Endothelial cell of umbilical vein (primary cell): ENCODE measurements around the gene TMEM107. TPM values are rescaled to one million over a fixed set of nuclear protein-coding genes. Genes with fewer than 3 reads are reported as not detected.

ENCODE experiments used
- BruUV-seq: library from RNA; stranded (reverse); fragments of 400-500 nt; replicated peaks from 2 replicates; lab custom pipeline; 2021; lab: Mats Ljungman, UMichigan
- CTCF ChIA-PET: fragments of 300-600, 350-600 bp; sonication (Branson Sonifier 250); formaldehyde crosslinking; loops from one replicate; lab custom pipeline; 2021; ENCODE audit warnings: antibody characterized with exemption, inconsistent platforms; lab: Charles Lee
- POLR2A ChIA-PET: fragments of 300-600, 350-600 bp; sonication (Branson Sonifier 250); formaldehyde crosslinking; loops from one replicate; lab custom pipeline; 2021; ENCODE audit warnings: antibody characterized with exemption, inconsistent platforms; lab: Charles Lee
- DNase-seq: peaks from one replicate; pipeline ENCODE4 v3.0.0-alpha.2; 2011; ENCODE audit warnings: low read depth, low spot score
- FAIRE-seq: peaks from 2 replicates; lab custom pipeline; 2011; peaks lifted over from hg19 to GRCh38; lab: Jason Lieb, UNC
- H2AFZ ChIP-seq: 2 replicates; pipeline ENCODE4 v1.6.0; 2012; ENCODE audit warnings: low read depth, low read length, control low read depth, inconsistent platforms
- H3K27ac ChIP-seq: 2 replicates; pipeline ENCODE4 v1.5.1; 2011; ENCODE audit warnings: low read depth, mild to moderate bottlenecking, control low read depth, low read length, moderate library complexity; ENCODE audit not compliant: insufficient read depth
- H3K27me3 ChIP-seq, 2 experiments: 2 replicates each; pipeline versions ENCODE4 v1.6.0 to v1.6.1; 2011; ENCODE audit warnings: low read length in 2 of 2, mixed read lengths in 1 of 2; ENCODE audit not compliant: control insufficient read depth in 2 of 2, insufficient read depth in 2 of 2
- H3K36me3 ChIP-seq, 2 experiments: 2 replicates in 1 of 2; 3 replicates in 1 of 2; pipeline ENCODE4 v1.5.1; 2011; ENCODE audit warnings: low read length in 2 of 2, mild to moderate bottlenecking in 1 of 2, moderate library complexity in 1 of 2; ENCODE audit not compliant: control insufficient read depth in 2 of 2, insufficient read depth in 2 of 2; ENCODE audit errors: extremely low read depth in 1 of 2
- H3K4me1 ChIP-seq: 3 replicates; pipeline ENCODE4 v1.5.1; 2011; ENCODE audit warnings: mild to moderate bottlenecking, low read length; ENCODE audit not compliant: control insufficient read depth, insufficient read depth; ENCODE audit errors: extremely low read depth
- H3K4me2 ChIP-seq: 2 replicates; pipeline ENCODE4 v1.6.1; 2011; ENCODE audit warnings: low read length, control low read depth, mixed read lengths; ENCODE audit not compliant: insufficient read depth
- H3K4me3 ChIP-seq, 3 experiments: fragments of 200-600 bp in 1 of 3; sonication (generic), shearing (Covaris generic) in 1 of 3; replicated peaks in 1 of 3; 2 replicates each; pipeline ENCODE4 v1.5.1; 2011 to 2016; ENCODE audit warnings: control low read depth in 3 of 3, low read length in 3 of 3, mild to moderate bottlenecking in 2 of 3, inconsistent platforms in 1 of 3, low read depth in 1 of 3, moderate library complexity in 1 of 3; ENCODE audit not compliant: insufficient read depth in 1 of 3
- H3K79me2 ChIP-seq: 2 replicates; pipeline ENCODE4 v1.6.0; 2012; ENCODE audit warnings: low read length, inconsistent platforms; ENCODE audit not compliant: control insufficient read depth, insufficient read depth
- H3K9ac ChIP-seq: replicated peaks from 2 replicates; pipeline ENCODE3; 2011; ENCODE audit warnings: low read length, control low read depth; ENCODE audit not compliant: insufficient read depth; ENCODE audit errors: extremely low read depth
- H3K9me1 ChIP-seq: replicated peaks from 3 replicates; pipeline ENCODE4 v1.6.0; 2011; ENCODE audit warnings: mild to moderate bottlenecking, low read length; ENCODE audit not compliant: control insufficient read depth, insufficient read depth; ENCODE audit errors: extremely low read depth
- H3K9me3 ChIP-seq: replicated peaks from 2 replicates; pipeline ENCODE4 v1.5.1; 2012; ENCODE audit warnings: low read length, inconsistent platforms; ENCODE audit not compliant: control insufficient read depth, insufficient read depth
- H4K20me1 ChIP-seq: replicated peaks from 2 replicates; pipeline ENCODE3; 2011; ENCODE audit warnings: mild to moderate bottlenecking, low read length; ENCODE audit not compliant: control insufficient read depth, insufficient read depth; ENCODE audit errors: extremely low read depth
- CTCF ChIP-seq, 2 donors: IDR thresholded peaks; 1 replicate in 1 of 2; 2 replicates in 1 of 2; pipeline ENCODE4 v1.5.1; 2011; ENCODE audit warnings: low read length in 2 of 2, mild to moderate bottlenecking in 2 of 2, moderate library complexity in 2 of 2, control low read depth in 1 of 2, inconsistent platforms in 1 of 2, low read depth in 1 of 2; ENCODE audit not compliant: insufficient read depth in 1 of 2; ENCODE audit errors: extremely low read depth in 1 of 2
- EZH2 ChIP-seq: IDR thresholded peaks from 2 replicates; pipeline ENCODE4 v1.6.1; 2012; ENCODE audit warnings: borderline replicate concordance, low read depth, mild to moderate bottlenecking, moderate library complexity, low read length, inconsistent platforms; ENCODE audit not compliant: severe bottlenecking
- FOS ChIP-seq: IDR thresholded peaks from 2 replicates; pipeline ENCODE4 v1.6.1; 2011; ENCODE audit warnings: mild to moderate bottlenecking, low read length, moderate library complexity, borderline replicate concordance; ENCODE audit not compliant: insufficient read depth
- GATA2 ChIP-seq: IDR thresholded peaks from 2 replicates; pipeline ENCODE4 v1.7.0; 2011; ENCODE audit warnings: low read depth, mild to moderate bottlenecking, moderate library complexity, mixed read lengths, low read length; ENCODE audit not compliant: insufficient read length, insufficient read depth
- JUN ChIP-seq: IDR thresholded peaks from 2 replicates; pipeline ENCODE4 v1.6.1; 2011; ENCODE audit warnings: borderline replicate concordance, low read depth; ENCODE audit not compliant: insufficient read length, insufficient read depth
- MAX ChIP-seq: IDR thresholded peaks from 2 replicates; pipeline ENCODE4 v1.6.1; 2011; ENCODE audit not compliant: insufficient read depth, insufficient read length
- MYC ChIP-seq: IDR thresholded peaks from one replicate; pipeline ENCODE4 v1.6.1; 2011; ENCODE audit warnings: mild to moderate bottlenecking, low read depth, low read length
- POLR2A ChIP-seq: IDR thresholded peaks from 2 replicates; pipeline ENCODE4 v1.6.1; 2012; ENCODE audit warnings: low read depth, mild to moderate bottlenecking, control low read depth, low read length
- POLR2AphosphoS5 ChIP-seq: IDR thresholded peaks from 2 replicates; pipeline ENCODE4 v1.6.1; 2012; ENCODE audit warnings: low read depth, mild to moderate bottlenecking, control low read depth, low read length, moderate library complexity; ENCODE audit not compliant: insufficient read depth
- dilution Hi-C: fragments of 300-500 bp; cut with MboI; formaldehyde crosslinking; loops from one replicate; pipeline ENCODE4 v1.15.0; 2019; ENCODE audit warnings: low sequenced_read_pairs; ENCODE audit not compliant: extremely low pct_ligation_motif_present
- intact Hi-C: fragments of 100-400 bp; cut with micrococcal nuclease; formaldehyde crosslinking; loops from one replicate; pipeline ENCODE4 v1.10.0; 2022
- polyA plus RNA-seq, 4 experiments: library from polyadenylated mRNA; depleted of rRNA in 3 of 4; stranded (reverse) in 3 of 4; unstranded in 1 of 4; fragments of >200 nt; gene quantifications; 2 replicates each; pipeline versions ENCODE4 v1.2.1 to v1.2.3, GENCODE V29; 2011 to 2012; ENCODE audit warnings: missing spikeins in 1 of 4
- total RNA-seq: library from RNA; stranded (reverse); gene quantifications from 2 replicates; pipeline ENCODE4 v1.2.3, GENCODE V29; 2021

TMEM107 gene
- total and polyA plus RNA-seq, 2 donors (not counting 3 experiments of a cell fraction or from before 2014, with no cell fraction given), result 20.4 to 31.6 TPM

DNA sequence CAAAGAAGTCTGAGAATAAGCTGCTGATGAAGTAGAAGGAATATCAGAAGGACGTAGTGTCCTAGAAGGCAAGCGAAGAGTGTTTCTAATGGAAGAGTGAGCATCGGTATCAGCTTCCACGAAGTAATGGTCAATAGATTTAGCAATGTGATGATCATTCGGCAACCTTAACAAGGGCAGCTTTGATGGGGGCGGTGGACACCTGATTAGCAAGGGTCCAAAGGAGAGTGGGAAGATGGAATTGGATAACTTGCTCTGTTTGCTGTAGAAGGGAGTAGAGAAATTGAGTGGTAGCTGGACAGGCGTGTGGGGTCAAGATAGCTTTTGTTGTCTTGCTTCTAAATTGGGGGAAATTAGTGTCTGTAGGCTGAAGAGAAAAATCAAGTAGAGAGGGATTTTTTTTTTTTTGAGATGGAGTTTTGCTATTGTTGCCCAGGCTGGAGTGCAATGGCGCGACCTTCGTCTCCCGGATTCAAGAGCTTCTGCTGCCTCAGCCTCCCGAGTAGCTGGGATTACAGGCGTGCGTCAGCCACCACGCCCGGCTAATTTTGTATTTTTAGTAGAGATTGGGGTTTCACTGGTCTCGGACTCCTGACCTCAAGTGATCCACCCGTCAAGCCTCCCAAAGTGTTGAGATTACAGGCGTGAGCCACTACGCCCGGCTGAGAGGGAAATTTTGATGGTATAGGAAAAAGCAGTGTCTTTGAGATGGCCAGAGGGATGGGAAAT lies 38.4 kb downstream of the TMEM107 start:
- dilution Hi-C loops, result no loop called here
- H4K20me1 ChIP-seq, result no peaks in the 10 kb centered on the region
- intact Hi-C loops, result loop anchor here (1.0 kb wide), 5 partner anchors 12 to 162 kb away; no protein-coding TSS in a partner anchor
- peak overlapping the region in 2 of 3 experiments; percentile 17 to 42 for H3K4me3 ChIP-seq
- H3K4me2 ChIP-seq, result peak overlapping the region; percentile 92
- H3K36me3 ChIP-seq, result peaks cover 0 to 20% of the 10 kb centered on the region in 2 experiments
- H3K9ac ChIP-seq, result peak overlapping the region; percentile 40
- H3K27ac ChIP-seq, result no peak overlapping the region
- H3K4me1 ChIP-seq, result peaks cover 14% of the 10 kb centered on the region
- DNase-seq (no peak), FAIRE-seq (no peak)
- POLR2A ChIA-PET, result interaction anchor here (1.0 to 1.3 kb wide), 2 partner anchors 14 to 35 kb away, joined by 4 to 5 read pairs; partner anchors contain the start of gene PER1
- TF ChIP-seq CTCF (IDR thresholded peaks at IDR 0.05; ENCODE audit: extremely low read depth in 1 of 2, insufficient read depth in 1 of 2, low read depth in 1 of 2, low read length in 2 of 2) (no peak), MAX (no peak), EZH2 (no peak), JUN (no peak), GATA2 (no peak), MYC (no peak), POLR2A (no peak), POLR2AphosphoS5 (no peak), FOS (no peak)
- peak overlapping the region; percentile 83 for H2AFZ ChIP-seq
- no TSS peak for BruUV-seq
- H3K79me2 ChIP-seq, result no peaks in the 10 kb centered on the region
- no peaks in the 10 kb centered on the region for H3K9me1 ChIP-seq
- CTCF ChIA-PET, result interaction anchor here (0.7 to 5.6 kb wide), 13 partner anchors 14 to 163 kb away, joined by 3 to 72 read pairs (median 3); partner anchors contain the start of gene HES7
- no peaks in the 10 kb centered on the region for H3K9me3 ChIP-seq
- H3K27me3 ChIP-seq, result no peaks in the 10 kb centered on the region
